H1 (cell line): ENCODE results near the gene EEF1AKMT3. TPM values are rescaled to one million over a fixed set of nuclear protein-coding genes. Genes with fewer than 3 reads are reported as not detected.

ENCODE experiments used
- CTCF ChIA-PET: fragments of 300-600 bp; sonication (Branson Sonifier 250); formaldehyde crosslinking; loops from one replicate; lab custom pipeline; 2021; ENCODE audit not compliant: partially characterized antibody; lab: Charles Lee
- POLR2A ChIA-PET: fragments of 300-600 bp; sonication (Branson Sonifier 250); formaldehyde crosslinking; loops from one replicate; lab custom pipeline; 2021; ENCODE audit warnings: inconsistent platforms; ENCODE audit not compliant: partially characterized antibody; lab: Charles Lee
- DNase-seq, 2 experiments: peaks; one replicate each; pipeline versions ENCODE4 v3.0.0 to v3.0.0-alpha.2; 2010 to 2022; ENCODE audit warnings: low spot score in 2 of 2, low read depth in 1 of 2, mixed read lengths in 1 of 2
- FAIRE-seq: peaks from 2 replicates; lab custom pipeline; 2011; peaks lifted over from hg19 to GRCh38; lab: Jason Lieb, UNC
- H2AFZ ChIP-seq: 2 replicates; pipeline ENCODE4 v1.8.1; 2012; ENCODE audit warnings: low read length, inconsistent platforms
- H2AK5ac ChIP-seq: 2 replicates; pipeline ENCODE4 v1.6.1; 2013; ENCODE audit warnings: low read depth, low read length
- H2BK120ac ChIP-seq: replicated peaks from 2 replicates; pipeline ENCODE3; 2013; ENCODE audit warnings: low read depth, low read length, inconsistent platforms
- H2BK12ac ChIP-seq: 2 replicates; pipeline ENCODE4 v1.6.1; 2013; ENCODE audit warnings: low read depth, low read length
- H2BK15ac ChIP-seq: 2 replicates; pipeline ENCODE4 v1.6.1; 2013; ENCODE audit warnings: low read length
- H2BK20ac ChIP-seq: 2 replicates; pipeline ENCODE4 v1.6.1; 2013; ENCODE audit warnings: low read length
- H2BK5ac ChIP-seq: 2 replicates; pipeline ENCODE4 v1.6.1; 2013; ENCODE audit warnings: low read depth, low read length
- H3K14ac ChIP-seq: 2 replicates; pipeline ENCODE4 v1.6.1; 2013; ENCODE audit warnings: inconsistent platforms; ENCODE audit not compliant: insufficient read length
- H3K18ac ChIP-seq: 2 replicates; pipeline ENCODE4 v1.6.1; 2013; ENCODE audit warnings: low read length; ENCODE audit errors: extremely low read depth
- H3K23ac ChIP-seq: 2 replicates; pipeline ENCODE4 v1.6.1; 2013; ENCODE audit warnings: inconsistent platforms; ENCODE audit not compliant: insufficient read length
- H3K23me2 ChIP-seq: 2 replicates; pipeline ENCODE4 v1.6.1; 2013; ENCODE audit warnings: low read depth, low read length
- H3K27ac ChIP-seq: 2 replicates; pipeline ENCODE4 v1.6.1; 2011; ENCODE audit warnings: low read depth, low read length, inconsistent platforms
- H3K27me3 ChIP-seq, 4 experiments: replicated peaks in 1 of 4; 1 replicate in 1 of 4; 2 replicates in 3 of 4; pipeline versions ENCODE4 v1.6.1 to v1.8.1; 2011 to 2013; ENCODE audit warnings: low read length in 3 of 4, mild to moderate bottlenecking in 3 of 4, inconsistent platforms in 2 of 4, mixed read lengths in 2 of 4, moderate library complexity in 1 of 4; ENCODE audit not compliant: control insufficient read depth in 3 of 4, insufficient read depth in 3 of 4; ENCODE audit errors: extremely low read depth in 1 of 4
- H3K36me3 ChIP-seq, 4 experiments: 2 replicates each; pipeline versions ENCODE4 v1.6.1 to v1.8.1; 2011 to 2013; ENCODE audit warnings: mild to moderate bottlenecking in 4 of 4, low read length in 3 of 4, moderate library complexity in 2 of 4, control low read depth in 1 of 4, inconsistent platforms in 1 of 4; ENCODE audit not compliant: insufficient read depth in 4 of 4, control insufficient read depth in 2 of 4
- H3K4ac ChIP-seq: replicated peaks from 2 replicates; pipeline ENCODE3; 2013; ENCODE audit warnings: low read length, low read depth, mixed read lengths, inconsistent platforms; ENCODE audit not compliant: insufficient read length
- H3K4me1 ChIP-seq, 4 experiments: replicated peaks in 1 of 4; 1 replicate in 1 of 4; 2 replicates in 3 of 4; pipeline versions ENCODE4 v1.6.1 to v1.8.1; 2011 to 2013; ENCODE audit warnings: low read length in 3 of 4, inconsistent platforms in 2 of 4, mixed read lengths in 1 of 4; ENCODE audit not compliant: insufficient read depth in 4 of 4, control insufficient read depth in 3 of 4
- H3K4me2 ChIP-seq, 2 experiments: 2 replicates each; pipeline versions ENCODE4 v1.6.1 to v1.8.1; 2011 to 2013; ENCODE audit warnings: low read depth in 2 of 2, low read length in 2 of 2, control low read depth in 1 of 2, inconsistent platforms in 1 of 2, mild to moderate bottlenecking in 1 of 2; ENCODE audit not compliant: insufficient read depth in 1 of 2
- H3K4me3 ChIP-seq, 4 experiments: fragments of 200-600, 300-600 bp in 1 of 4; sonication (generic), shearing (Covaris generic), sonication (Bioruptor Twin) in 1 of 4; 2 replicates each; pipeline versions ENCODE4 v1.5.1 to v1.8.1; 2011 to 2016; ENCODE audit warnings: low read length in 4 of 4, low read depth in 3 of 4, control low read depth in 2 of 4, inconsistent platforms in 2 of 4, mild to moderate bottlenecking in 2 of 4, mixed read lengths in 1 of 4, moderate library complexity in 1 of 4; ENCODE audit not compliant: insufficient read depth in 2 of 4; ENCODE audit errors: extremely low read depth in 1 of 4
- H3K56ac ChIP-seq: replicated peaks from 2 replicates; pipeline ENCODE3; 2013; ENCODE audit warnings: low read depth, mild to moderate bottlenecking, mixed read lengths, low read length, inconsistent platforms; ENCODE audit not compliant: insufficient read length
- H3K79me1 ChIP-seq: 2 replicates; pipeline ENCODE4 v1.6.1; 2013; ENCODE audit warnings: low read depth, low read length, control low read depth
- H3K79me2 ChIP-seq, 2 experiments: 2 replicates each; pipeline versions ENCODE4 v1.6.1 to v1.8.1; 2012 to 2013; ENCODE audit warnings: low read length in 2 of 2, mild to moderate bottlenecking in 2 of 2, inconsistent platforms in 1 of 2; ENCODE audit not compliant: insufficient read depth in 2 of 2, control insufficient read depth in 1 of 2
- H3K9ac ChIP-seq, 4 experiments: replicated peaks in 1 of 4; 1 replicate in 1 of 4; 2 replicates in 3 of 4; pipeline versions ENCODE4 v1.6.1 to v1.8.1; 2011 to 2013; ENCODE audit warnings: low read depth in 3 of 4, low read length in 3 of 4, control low read depth in 2 of 4, mild to moderate bottlenecking in 2 of 4, moderate library complexity in 2 of 4, inconsistent platforms in 1 of 4; ENCODE audit errors: extremely low read depth in 1 of 4
- H3K9me3 ChIP-seq, 2 experiments: 2 replicates each; pipeline versions ENCODE4 v1.6.1 to v1.8.1; 2012 to 2013; ENCODE audit warnings: mild to moderate bottlenecking in 2 of 2, moderate library complexity in 2 of 2, control low read depth in 1 of 2, inconsistent platforms in 1 of 2, low read depth in 1 of 2, low read length in 1 of 2, mixed read lengths in 1 of 2; ENCODE audit not compliant: insufficient read depth in 2 of 2
- H4K20me1 ChIP-seq, 2 experiments: replicated peaks in 1 of 2; 2 replicates each; pipeline versions ENCODE3 to v1.8.1; 2011 to 2013; ENCODE audit warnings: inconsistent platforms in 2 of 2, low read length in 2 of 2, mild to moderate bottlenecking in 1 of 2; ENCODE audit not compliant: insufficient read depth in 2 of 2, control insufficient read depth in 1 of 2
- H4K5ac ChIP-seq: 2 replicates; pipeline ENCODE4 v1.6.1; 2013; ENCODE audit warnings: low read length, low read depth, mixed read lengths, inconsistent platforms; ENCODE audit not compliant: insufficient read length
- H4K8ac ChIP-seq: 2 replicates; pipeline ENCODE4 v1.8.0; 2013; ENCODE audit warnings: mild to moderate bottlenecking, moderate library complexity, low read length, inconsistent platforms; ENCODE audit not compliant: insufficient read depth; ENCODE audit errors: extremely low read depth
- H4K91ac ChIP-seq: replicated peaks from 2 replicates; pipeline ENCODE3; 2013; ENCODE audit warnings: low read length, mixed read lengths, inconsistent platforms; ENCODE audit not compliant: insufficient read length
- BRCA1 ChIP-seq: IDR thresholded peaks from 2 replicates; pipeline ENCODE4 v1.6.1; 2012; ENCODE audit warnings: low read depth, low read length, improper control_type of control experiment
- CTCF ChIP-seq, 3 experiments: IDR thresholded peaks; 1 replicate in 2 of 3; 2 replicates in 1 of 3; pipeline versions ENCODE4 v1.5.1 to v1.6.1; 2011; ENCODE audit warnings: low read length in 3 of 3, mild to moderate bottlenecking in 3 of 3, inconsistent platforms in 2 of 3, low read depth in 1 of 3, moderate library complexity in 1 of 3; ENCODE audit not compliant: insufficient read depth in 1 of 3; ENCODE audit errors: control extremely low read depth in 1 of 3
- KDM4A ChIP-seq: IDR thresholded peaks from one replicate; pipeline ENCODE4 v1.7.1; 2012; ENCODE audit warnings: low read depth, mild to moderate bottlenecking, moderate library complexity, low read length, inconsistent platforms; ENCODE audit not compliant: severe bottlenecking
- RAD21 ChIP-seq, 2 experiments: IDR thresholded peaks in 1 of 2; conservative IDR thresholded peaks in 1 of 2; 2 replicates each; pipeline ENCODE4 v1.6.1; 2011; ENCODE audit warnings: low read depth in 2 of 2, low read length in 2 of 2, improper control_type of control experiment in 1 of 2, inconsistent platforms in 1 of 2, mild to moderate bottlenecking in 1 of 2, moderate library complexity in 1 of 2
- RXRA ChIP-seq: IDR thresholded peaks from 2 replicates; pipeline ENCODE4 v1.6.1; 2011; ENCODE audit warnings: low read depth, mild to moderate bottlenecking, low read length, moderate library complexity; ENCODE audit not compliant: insufficient read depth
- SIRT6 ChIP-seq: IDR thresholded peaks from one replicate; pipeline ENCODE4 v1.7.1; 2012; ENCODE audit warnings: low read length, inconsistent platforms
- SRF ChIP-seq: IDR thresholded peaks from 2 replicates; pipeline ENCODE4 v1.6.1; 2011; ENCODE audit warnings: mild to moderate bottlenecking, low read depth, low read length, moderate library complexity
- ZNF274 ChIP-seq: IDR thresholded peaks from 2 replicates; pipeline ENCODE4 v1.7.0; 2012; ENCODE audit warnings: low read length, borderline replicate concordance; ENCODE audit errors: extremely low read depth
- WGBS, 2 experiments: shearing (Covaris generic) in 1 of 2; methylation state at CpG; one replicate each; pipeline versions ENCODE4 v1.1.6 to v1.1.7; 2013 to 2015; ENCODE audit warnings: low lambda C conversion rate in 2 of 2, mixed read lengths in 2 of 2, inconsistent platforms in 1 of 2, low coverage in 1 of 2, missing lambda C conversion rate in 1 of 2; ENCODE audit not compliant: insufficient replicate concordance in 2 of 2, insufficient coverage in 1 of 2, insufficient read length in 1 of 2; ENCODE audit errors: extremely low coverage in 1 of 2, missing lambda C conversion rate in 1 of 2; 5-methylcytosine and 5-hydroxymethylcytosine counted together
- polyA plus RNA-seq, 7 experiments: library from polyadenylated mRNA; depleted of rRNA in 3 of 7; stranded (reverse) in 5 of 7; unstranded in 2 of 7; fragments of >200 nt in 5 of 7; fragments of 200-250 nt in 2 of 7; gene quantifications; 1 replicate in 5 of 7; 2 replicates in 1 of 7; 4 replicates in 1 of 7; pipeline versions ENCODE4 v1.2.1 to v1.2.3, GENCODE V29; 2011 to 2013; ENCODE audit warnings: missing spikeins in 2 of 7, mixed read lengths in 2 of 7
- total RNA-seq: library from RNA; stranded (reverse); fragmentation: NEBNext Ultra II Directional; extraction: Animal tissue kit (Norgen Biotek cat#: 25700); gene quantifications from 2 replicates; pipeline ENCODE4 v1.2.1, GENCODE V29; 2021

The EEF1AKMT3 gene
- total and polyA plus RNA-seq, 2 of the 8 experiments (the other 6 are each of a cell fraction or from before 2014, with no cell fraction given) = 3.1 to 4.4 TPM

DNA sequence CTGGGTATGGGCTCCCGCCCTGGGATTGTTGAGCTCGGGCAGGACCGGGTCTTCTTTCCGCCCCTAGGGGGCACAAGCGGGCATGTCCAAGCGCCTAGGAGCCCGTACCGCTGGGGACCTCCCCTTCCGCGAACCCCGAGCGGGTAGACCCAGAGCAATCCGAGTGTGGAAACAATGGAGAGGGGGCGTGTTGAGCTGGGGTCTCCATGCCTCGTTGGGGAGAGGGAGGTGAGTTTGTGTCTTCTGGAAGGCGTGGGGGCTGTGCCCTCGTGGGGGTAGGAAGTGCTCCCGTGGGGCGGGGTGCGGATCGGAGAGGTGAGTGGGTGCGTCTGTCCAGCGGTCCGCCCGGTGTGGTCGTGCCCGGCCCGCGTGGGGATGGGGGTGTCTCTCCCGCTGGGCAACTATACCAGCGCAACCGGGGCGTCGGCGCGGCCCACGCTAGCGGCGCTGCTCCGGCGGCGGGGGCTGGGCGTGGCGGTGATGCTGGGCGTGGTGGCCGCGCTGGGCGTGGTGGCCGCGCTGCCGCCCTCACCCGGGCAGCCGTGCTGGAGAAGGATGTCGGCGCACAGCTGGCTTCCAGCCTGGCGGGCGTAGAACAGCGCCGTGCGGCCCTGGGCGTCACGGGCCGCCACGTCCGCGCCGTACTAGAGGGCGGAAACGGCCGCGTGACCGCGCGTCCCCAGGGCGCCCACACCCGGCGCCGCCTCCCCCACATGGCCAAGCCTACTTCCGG lies 46.1 kb upstream of the EEF1AKMT3 start:
- H2AFZ ChIP-seq = no peak overlapping the region
- WGBS, 2 experiments = 4% methylated on average over 73 of the region's 79 CpGs; no CpG with 5 or more reads in 1 of the 2 experiments
- H3K79me2 ChIP-seq = no peaks in the 10 kb centered on the region
- H3K4me1 ChIP-seq = peaks cover 0 to 20% (median 13%) of the 10 kb centered on the region in 4 experiments; a peak in 5 of 7 replicates
- no peaks in the 10 kb centered on the region for H3K79me1 ChIP-seq
- H3K18ac ChIP-seq = no peak overlapping the region
- no peak overlapping the region for H2AK5ac ChIP-seq
- no peak overlapping the region for H4K8ac ChIP-seq
- peaks cover 12% of the 10 kb centered on the region; the same call in 1 of the 2 replicates for H3K23me2 ChIP-seq
- H3K36me3 ChIP-seq = no peaks in the 10 kb centered on the region
- H3K4ac ChIP-seq = no peak overlapping the region
- no peak overlapping the region for H3K56ac ChIP-seq
- peak overlapping the region; percentile 51 to 82 (median 65) for H3K4me3 ChIP-seq
- H3K14ac ChIP-seq = no peak overlapping the region
- H3K9me3 ChIP-seq = no peaks in the 10 kb centered on the region
- POLR2A ChIA-PET = interaction anchor here (0.5 to 7.4 kb wide), 11 partner anchors 11 to 152 kb away, joined by 3 to 59 read pairs (median 4); partner anchors contain the start of genes AGAP2, B4GALNT1 and TSPAN31
- H3K4me2 ChIP-seq = peak overlapping the region; percentile 52 to 95
- H3K23ac ChIP-seq = no peak overlapping the region
- H2BK20ac ChIP-seq = no peak overlapping the region
- H3K27ac ChIP-seq = no peak overlapping the region
- CTCF ChIA-PET = interaction anchor here (0.6 to 11.7 kb wide), 33 partner anchors 10 to 654 kb away, joined by 3 to 149 read pairs (median 4); partner anchors contain the start of genes AGAP2, B4GALNT1, OS9 and TSPAN31
- peak overlapping the region; percentile 63 for H4K91ac ChIP-seq
- DNase-seq (peak; percentile 65 to 95), FAIRE-seq (no peak)
- peaks cover 19 to 70% (median 50%) of the 10 kb centered on the region in 4 experiments for H3K27me3 ChIP-seq
- no peak overlapping the region; the same call in 1 of the 2 replicates for H2BK5ac ChIP-seq
- H3K9ac ChIP-seq = no peak overlapping the region
- H2BK15ac ChIP-seq = no peak overlapping the region
- H2BK120ac ChIP-seq = no peak overlapping the region
- H2BK12ac ChIP-seq = peak overlapping the region; percentile 75; the same call in 1 of the 2 replicates
- peaks cover 2 to 7% of the 10 kb centered on the region in 2 experiments for H4K20me1 ChIP-seq
- no peak overlapping the region for H4K5ac ChIP-seq
- no peak for TF ChIP-seq SRF
- peak; percentile 70 to 85 (median 81) for TF ChIP-seq CTCF (IDR thresholded peaks at IDR 0.05; ENCODE audit: control extremely low read depth in 1 of 3, insufficient read depth in 1 of 3, low read depth in 1 of 3, low read length in 3 of 3)
- no peak for TF ChIP-seq ZNF274
- TF ChIP-seq RAD21 (IDR thresholded peaks at IDR 0.05 in 1 of 2, conservative IDR thresholded peaks at IDR 0.05 in 1 of 2; ENCODE audit: low read depth in 2 of 2, low read length in 2 of 2) = peak; percentile 43 to 63; a peak in 3 of 4 replicates
- no peak for TF ChIP-seq BRCA1
- no peak for TF ChIP-seq RXRA
- peak; percentile 88 for TF ChIP-seq KDM4A
- TF ChIP-seq SIRT6 = no peak
